ENCODE measurements around the gene FMNL1.

The FMNL1 gene

DNA sequence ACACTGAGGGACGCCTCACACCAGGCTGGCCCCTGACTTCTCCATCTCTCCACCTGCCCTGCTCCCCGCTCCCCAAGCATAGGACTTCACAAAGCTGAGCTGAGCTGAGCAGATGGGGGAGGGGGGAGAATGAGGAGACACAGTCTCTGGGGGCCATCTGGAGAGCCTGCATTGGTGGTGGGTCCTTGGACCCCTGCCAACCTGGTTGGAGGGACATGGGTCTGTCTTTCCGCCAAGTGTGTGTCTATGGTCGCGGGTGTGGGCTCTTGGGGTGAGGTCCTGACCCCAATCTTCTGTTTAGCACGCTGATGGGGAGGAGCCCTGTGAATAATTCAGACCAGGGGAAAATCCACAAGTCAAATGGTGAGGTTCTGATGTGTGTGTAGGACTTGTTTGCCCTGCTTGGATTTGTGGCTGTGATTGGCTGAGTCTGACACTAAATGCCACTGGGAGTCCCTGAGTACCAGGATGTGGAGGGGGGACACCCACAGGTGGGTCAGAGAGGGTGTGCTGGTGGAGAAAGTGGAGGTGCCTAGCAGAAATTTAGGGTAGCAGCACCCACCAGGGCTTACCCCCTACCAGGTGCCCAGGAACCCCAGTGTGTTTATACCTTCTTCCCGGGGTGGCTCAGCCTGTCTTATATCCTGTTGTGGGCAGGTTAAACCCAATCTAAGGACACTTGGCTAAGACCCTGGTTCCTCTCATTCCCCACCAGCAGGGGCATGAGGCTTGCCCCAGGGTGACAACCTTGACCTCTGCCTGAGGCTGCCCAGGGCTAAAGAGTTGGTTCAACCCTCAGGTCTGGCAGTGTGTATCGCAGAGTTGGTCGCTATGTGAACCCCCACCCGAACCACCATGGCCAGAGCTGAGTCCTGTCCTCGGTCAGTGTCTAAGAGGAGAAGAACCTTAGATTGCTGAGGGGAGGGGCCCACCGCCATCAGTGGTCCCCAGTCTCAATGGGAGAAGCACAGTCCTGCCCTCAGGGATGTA lies 2.1 kb downstream of the FMNL1 start:
- no peak for DNase-seq (ENCODE audit: low read depth in 2 of 2)

DNA sequence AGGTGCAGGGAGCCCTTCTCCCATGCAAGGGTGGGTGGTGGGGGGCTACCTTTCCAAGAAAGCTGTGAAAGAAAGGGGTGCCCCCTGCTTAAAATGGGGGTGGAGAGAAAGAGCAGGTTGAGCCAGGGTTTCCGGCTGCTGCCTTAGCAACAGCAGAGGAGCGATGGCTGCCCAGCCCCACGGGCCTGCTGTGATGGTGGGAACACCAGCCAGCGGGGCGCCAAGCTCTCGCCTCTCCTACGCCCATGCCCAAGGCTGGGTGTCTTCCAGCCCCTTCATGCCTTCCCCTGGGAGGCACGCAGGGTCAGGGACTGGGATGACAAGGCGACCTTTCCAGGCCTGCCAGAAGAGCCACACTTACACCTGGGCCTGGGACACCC lies 3.0 kb downstream of the FMNL1 start:
- DNase-seq (ENCODE audit: low read depth in 2 of 2) = no peak

DNA sequence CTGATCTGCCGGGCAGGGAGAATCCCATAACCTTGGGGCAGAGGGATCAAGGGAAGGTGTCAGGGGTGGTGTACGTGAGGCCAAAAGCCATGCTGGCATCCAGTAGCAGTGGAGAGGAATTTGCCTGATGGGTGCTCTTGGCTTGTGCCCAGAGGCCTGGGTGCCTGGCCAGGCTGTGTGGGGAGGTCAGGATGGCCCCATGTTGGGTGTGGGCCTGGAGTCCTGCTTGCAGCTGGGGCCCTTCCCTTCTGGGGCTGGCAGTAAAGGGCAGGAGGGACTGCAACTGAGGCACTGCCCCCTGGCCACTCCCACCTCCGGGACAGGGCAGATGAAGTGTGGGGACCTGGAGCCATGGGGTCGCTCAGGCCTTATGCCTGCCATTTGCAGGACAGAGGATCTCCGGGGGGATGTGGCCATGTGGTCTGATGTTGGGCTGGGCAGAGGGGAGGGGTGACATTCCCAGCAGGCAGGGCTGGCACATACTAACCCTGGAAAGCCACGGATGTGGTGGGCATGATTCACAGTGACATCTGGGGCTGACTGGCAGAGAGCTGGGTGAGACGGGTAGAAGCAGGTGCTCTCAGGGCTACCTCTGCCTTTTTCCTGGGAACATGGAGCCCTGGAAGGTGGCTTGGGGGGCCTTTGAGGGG lies 3.5 kb downstream of the FMNL1 start:
- DNase-seq (ENCODE audit: low read depth in 2 of 2) = no peak

DNA sequence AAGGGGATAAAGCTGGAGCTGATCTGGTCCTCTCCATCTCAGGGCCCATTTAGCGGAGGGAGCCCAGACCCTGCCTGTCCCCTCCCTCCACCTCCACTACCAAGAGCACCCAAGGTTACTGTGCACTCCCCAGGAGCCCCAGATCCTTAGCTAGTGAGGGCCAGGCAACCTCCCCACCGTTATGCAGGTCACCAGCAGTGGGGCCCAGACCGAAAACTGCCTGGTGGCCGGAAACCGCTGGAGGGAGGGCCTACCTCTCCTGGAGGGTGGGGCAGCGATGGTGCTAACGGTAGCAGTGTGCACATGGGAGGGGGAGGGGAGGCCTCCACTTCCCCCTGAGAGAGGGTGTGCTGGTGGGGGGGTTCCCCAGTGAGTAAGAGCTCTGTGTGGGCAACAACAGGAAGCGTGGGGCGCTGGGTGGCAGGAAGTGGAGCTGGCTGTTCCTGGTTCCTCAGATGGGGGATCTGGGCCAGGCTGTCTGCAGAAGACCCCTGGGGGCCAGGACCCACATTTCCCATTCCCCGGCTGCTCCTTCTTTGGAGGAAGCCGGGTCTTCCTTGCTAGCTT lies 4.4 kb downstream of the FMNL1 start:
- DNase-seq (ENCODE audit: low read depth in 2 of 2) = peak; percentile 91 to 93

DNA sequence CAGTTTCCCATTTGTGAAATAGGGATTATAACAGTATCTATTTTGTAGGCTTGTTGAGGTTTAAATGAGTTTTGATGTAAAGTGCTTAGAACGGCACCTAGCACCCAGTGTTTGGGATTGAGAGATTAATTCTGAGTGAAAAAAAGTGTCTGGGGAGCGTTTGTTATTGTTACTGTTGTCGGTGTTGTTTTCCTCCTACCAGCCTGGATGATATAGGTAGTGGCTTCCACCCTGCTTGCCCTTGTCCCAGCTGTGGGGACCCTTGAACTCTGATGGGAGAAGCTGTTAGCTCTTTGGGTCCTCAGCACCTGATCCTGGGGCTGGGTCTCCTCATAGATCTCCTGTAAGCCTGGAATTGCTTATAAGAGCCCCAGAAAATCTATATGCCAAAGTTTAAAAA lies 4.9 kb downstream of the FMNL1 start:
- no peak for DNase-seq (ENCODE audit: low read depth in 2 of 2)

DNA sequence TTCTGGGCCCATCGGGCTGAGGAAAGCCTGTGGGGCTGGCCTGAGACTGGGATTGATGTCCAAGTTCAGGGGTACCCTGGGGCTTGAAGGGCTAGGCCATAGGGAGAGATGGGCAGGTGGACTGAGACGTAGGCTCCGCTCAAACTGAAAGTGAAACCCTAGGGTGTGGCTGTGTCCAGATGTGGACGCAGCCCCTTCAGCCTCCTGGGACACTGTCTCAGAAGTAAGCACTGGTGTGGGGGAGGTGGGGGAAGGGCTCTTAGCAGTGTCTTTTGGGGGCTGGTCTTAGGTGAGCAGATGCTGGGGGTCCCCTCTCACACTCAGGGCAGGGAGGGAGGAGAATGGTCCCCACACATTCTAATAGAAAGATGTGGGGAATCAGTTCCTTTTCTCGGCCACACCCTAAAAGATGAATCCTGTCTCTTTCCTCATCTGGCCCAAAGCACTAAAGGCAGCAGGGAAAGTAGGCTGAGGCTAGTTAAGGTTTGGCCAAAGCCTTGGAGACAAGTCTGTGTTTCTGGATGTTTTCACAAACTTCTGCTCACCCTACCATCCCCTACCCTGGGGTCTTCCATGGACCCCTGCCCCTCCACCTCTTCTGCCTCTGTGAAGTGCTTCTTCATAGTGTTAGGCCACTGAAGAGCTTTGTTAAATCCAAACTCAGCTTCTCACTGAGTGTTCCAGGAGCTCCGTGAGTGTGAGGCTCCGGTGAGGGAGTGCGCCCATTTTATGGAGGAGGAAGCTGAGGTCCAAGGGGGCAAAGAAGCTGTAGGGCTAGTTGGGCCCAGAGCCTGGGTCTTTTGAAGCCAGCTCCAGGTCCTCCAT lies 5.6 kb downstream of the FMNL1 start:
- no peak for DNase-seq (ENCODE audit: low read depth in 2 of 2)

DNA sequence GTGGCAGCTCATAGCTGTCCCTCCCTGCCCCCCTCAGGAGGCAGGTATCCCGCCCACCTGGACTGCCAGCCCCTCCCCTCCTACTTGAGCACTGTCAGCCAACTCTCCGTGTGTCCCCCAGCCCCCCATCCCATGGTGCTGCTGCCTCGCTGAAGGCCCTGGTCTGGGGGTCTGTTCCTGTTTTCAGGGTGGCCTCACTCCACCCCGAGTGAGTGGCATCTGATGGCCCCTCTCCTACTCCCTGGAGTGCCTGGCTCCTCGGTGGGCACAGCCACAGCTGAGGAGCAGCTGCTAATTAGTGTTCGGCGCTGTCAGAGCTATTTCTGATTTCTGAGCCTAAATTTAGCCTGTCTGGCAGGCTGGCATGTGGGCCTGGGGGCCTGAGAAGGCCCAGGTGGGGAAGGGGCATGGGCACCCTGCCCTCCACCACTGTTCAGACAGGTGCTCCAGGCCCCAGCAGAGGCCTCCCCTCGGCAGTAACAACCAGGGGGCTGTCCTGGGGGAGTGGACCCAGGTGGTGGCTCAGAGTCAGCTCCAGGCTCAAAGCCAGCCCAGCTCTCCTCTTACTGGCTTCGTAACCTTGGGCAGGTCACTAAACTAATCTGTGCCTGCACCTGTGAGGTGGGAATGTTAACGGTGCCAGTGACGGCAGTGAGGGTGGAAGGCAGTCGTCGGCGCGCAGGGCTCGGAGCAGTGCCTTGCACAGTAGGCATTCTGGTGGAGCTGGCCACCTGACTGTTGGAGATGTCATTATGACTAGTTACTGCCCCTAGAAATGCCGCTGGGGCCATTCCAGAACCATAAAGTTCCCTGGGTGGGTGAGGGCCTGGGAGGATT lies 6.5 kb downstream of the FMNL1 start:
- no peak for DNase-seq (ENCODE audit: low read depth in 2 of 2)

DNA sequence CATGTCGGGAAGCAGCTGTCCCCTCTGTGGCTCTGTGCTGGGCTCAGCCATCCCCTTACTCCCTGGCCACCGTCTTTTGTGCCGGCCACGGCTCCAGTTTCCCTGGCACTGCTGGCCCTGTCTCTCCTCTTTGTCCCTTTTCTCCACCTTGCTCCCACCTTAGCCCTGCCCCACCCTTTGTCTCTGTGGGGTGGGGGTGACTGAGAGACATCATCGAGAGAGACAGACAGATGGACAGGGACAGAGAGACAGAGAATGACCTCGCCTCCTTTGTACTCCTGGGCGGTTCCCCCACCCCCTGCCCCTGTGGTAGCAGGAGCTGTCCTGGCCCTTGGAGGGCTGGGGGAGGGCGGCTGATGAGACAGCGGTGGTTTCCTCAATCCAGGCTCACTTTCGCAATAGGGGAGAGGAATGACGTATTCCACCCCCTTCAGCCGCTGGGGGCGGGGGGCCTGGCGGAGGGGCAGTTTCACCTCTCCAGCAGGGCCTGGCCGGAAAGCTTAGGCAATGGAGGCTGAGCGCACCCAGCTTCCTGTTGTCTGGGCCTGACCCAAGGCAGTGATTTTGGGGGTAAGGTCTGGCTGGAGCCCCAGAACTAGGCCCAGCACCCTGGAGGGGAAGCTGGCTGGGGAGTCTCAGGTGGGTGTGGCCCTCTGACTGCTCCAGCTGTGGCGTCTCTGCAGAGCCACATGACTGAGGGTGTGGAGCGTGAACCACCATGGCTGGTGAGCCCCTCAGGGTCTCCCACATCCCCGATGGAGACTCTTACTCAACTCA lies 7.3 kb downstream of the FMNL1 start:
- DNase-seq (ENCODE audit: low read depth in 2 of 2) = peak in 1 of 2 donors; percentile 71

DNA sequence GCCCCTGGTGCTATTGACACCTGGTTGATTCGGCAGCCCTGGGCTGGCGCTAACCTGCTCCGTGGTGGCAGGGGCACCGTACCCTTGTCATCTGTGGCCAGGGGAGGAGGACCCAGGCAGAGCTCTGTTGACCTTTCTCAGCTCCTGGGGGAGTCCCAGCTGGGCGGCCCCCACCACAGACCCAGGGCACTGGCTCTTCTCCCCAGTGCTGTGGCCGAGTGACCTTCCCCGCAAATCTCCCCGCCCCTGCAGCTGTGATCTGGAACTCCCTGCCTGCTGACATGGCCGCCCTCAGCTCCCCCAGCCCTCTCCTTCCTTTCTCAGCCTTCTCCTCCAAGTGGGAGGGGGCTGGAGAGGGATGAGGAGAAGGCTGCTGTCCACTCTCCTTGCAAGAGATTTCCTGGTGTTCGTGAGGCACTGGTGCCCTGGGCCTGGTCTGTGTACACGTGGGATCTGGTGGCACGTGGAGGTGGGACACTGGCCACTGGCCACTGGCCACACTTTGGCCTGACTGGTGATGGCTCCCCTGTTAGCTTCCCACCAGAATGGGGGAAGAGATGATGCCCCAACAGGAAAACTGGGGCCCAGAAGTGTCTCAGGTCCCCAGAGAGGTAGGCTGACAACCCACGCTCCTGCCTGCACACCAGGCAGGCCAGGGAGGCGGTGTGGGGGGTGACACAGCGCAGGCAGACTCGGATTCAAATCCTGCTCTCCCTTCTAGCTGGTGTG lies 8.2 kb downstream of the FMNL1 start:
- no peak for DNase-seq (ENCODE audit: low read depth in 2 of 2)

DNA sequence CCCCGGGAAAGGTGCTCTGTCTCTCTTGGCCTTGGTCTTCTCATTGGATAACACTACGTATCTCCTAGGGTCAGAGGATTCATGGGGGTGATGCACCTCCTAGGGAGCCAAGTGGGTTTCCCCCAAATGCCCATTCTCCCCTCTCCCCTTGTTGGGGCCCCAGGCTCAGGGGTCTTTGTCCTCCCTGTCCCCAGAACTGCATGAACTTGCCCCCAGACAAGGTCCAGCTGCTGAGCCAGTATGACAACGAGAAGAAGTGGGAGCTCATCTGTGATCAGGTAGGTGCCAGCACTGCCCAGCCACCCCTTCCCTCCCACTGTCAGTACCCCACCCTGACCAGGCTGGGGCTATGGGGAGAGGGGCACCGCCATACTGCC lies 8.7 kb downstream of the FMNL1 start:
- DNase-seq (ENCODE audit: low read depth in 2 of 2) = no peak

DNA sequence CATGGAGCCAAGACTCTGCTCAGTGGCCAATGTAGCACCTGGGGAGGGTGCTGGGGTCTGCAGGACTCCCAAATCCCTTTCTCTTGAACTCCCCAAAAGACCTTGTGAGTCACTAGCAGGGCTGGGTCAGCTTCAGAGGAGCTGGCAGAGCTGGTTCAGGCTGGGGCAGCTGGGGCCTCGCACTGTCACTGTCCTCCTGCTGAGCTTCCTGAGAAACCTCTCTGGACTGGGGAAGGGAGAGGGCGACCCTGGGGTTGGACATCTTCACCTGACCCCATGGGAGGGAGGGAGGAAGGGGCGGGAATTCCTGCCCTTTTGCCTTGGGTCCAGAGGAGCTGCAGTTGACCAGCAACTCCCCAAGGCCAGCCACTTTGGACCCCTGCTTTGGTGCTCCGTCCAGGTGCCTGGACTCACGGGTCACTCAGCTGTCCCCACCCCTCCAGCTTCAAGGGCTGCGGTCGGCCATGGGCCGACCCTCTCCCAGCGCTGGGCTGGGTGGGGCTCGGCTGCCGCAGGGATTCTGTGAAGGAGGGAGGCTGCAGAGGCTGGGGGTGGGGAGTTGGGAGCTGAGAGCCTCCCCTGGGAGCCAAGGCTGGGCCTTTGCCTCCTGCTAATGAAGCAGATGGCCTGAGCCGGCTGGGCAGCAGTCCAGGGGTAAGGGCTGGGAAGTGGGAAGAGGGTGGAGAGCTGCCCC lies 9.2 kb downstream of the FMNL1 start:
- DNase-seq (ENCODE audit: low read depth in 2 of 2) = no peak

DNA sequence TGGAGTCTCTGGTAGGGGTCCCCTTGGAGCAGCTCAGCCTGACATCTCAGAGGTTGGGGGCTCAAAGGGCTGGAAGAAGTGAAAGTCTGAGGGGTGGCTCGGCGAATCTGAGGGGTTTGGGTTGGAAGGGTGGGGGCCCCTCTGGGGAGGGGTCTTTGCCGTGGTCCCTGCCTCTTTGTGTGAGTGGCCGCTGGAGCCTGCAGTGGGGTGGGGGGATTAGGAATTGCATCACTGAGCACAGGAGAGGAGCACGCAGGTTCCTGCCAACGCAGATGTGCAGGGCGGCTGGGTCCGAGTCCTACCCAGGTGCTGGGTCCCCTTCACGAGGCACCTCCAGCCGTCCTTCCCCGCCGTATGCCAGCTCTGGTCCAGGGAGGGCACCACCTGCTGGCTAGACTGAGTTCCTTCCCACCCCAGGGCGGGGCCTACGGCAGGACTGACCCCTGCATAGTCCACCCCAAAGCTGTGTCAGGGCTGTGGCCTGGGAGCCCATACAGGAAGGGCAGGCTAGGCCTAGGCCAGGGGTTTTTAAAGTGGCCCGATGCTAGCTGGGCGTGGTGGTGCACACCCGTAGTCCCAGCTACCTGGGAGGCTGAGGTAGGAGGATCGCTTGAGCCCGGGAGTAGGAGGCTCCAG lies 9.9 kb downstream of the FMNL1 start:
- DNase-seq (ENCODE audit: low read depth in 2 of 2) = no peak

DNA sequence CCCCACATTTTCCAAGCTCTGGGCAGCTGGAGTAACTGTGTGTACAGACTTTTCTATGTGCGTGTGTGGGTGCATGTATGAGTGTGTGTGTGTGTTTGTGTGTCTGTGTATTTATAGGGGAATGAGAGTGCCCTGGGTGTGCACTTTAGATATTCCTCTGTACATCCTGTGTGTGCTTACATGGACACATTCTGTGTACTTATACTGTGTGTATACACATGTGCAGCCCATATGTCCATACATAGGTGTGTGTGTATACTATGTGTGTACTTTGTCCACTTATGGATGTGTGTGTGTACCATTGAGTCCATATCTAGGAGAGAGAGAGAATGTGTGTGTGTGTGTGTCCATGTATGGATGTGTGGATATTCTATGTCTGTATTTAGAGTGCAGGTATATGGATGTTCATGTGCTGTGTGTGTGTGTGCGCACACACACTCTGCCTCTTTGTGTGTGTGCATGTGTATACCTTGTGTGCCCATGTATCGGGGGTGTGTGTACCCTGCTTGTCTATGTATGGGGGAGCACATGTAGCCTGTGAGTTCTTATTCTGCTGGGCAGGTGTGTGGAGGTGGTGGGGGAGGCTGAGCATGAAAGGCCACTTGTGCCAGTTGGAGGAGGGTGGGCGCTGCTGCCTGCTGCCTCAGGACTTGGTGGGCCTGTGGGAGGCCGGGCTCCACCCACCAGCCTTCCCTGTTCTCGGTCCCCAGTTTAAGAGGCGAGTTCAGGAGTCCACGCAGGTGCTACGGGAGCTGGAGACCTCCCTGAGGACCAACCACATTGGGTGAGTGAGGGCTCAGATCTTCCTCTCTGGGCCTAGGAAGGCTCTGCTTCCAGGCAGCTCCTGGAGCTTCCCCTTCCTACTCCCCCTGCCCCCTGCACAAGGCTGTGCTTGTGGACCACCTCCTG lies 11.1 kb downstream of the FMNL1 start:
- no peak for DNase-seq (ENCODE audit: low read depth in 2 of 2)

DNA sequence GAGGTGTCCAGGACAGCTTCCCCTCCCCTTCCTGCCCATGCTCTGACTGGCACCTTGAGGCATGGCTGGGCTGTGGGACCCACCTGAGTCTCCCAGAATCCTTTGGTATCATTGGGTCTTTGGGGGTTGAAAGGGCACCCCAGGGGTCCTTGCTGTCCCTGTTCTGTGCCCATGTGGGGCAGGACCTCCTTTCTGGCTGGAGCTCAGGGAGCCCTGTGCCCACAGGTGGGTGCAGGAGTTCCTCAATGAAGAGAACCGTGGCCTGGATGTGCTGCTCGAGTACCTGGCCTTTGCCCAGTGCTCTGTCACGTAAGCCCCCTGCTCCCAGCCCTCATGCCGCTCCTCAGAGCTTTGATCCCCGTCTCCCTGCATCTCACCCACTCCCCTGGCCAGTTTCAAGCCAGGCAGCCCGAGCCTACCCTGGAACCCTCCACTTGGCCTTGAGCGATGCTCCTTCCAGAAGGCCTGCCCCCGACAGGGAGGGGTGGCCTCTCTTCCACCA lies 11.8 kb downstream of the FMNL1 start:
- DNase-seq (ENCODE audit: low read depth in 2 of 2) = no peak

DNA sequence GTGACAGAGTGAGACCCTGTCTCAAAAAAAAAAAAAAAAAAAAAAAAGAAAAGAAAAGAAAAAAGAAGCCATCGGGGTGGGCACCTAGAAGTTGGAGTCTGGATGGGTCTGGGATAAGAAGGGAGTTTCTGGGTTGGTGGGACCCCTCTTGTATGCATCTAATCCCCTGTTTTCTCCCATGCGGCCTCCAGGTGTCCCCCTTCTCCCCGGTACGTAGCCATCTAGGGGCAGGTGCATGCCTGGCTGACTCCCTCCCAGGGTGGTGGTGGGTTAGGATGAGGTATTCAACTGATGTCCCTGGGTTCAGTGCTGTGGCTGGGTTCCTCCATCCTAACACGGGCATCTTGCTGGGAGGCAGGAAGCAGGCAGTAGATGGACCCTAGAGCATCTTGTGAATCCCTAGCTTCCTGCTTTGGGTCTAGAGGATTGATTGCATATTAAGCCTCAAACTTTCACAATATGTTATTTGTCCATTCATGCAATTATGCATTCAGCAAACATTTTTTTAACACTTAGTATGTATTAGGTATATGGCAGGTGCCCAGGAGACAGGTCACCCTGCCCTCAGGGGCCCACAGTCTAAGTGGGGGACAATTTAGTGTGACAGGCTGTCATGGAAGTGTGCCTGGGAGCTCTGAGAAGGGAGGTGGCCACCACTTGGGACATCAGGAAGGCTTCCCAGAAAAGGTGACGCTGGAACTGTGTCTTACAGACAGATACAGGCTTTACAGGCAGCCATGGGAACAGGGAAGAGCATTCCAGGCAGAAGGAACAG lies 13.1 kb downstream of the FMNL1 start:
- no peak for DNase-seq (ENCODE audit: low read depth in 2 of 2)

All from stimulated activated CD8-positive, alpha-beta memory T cell treated with anti-CD3 and anti-CD28 coated beads, Interleukin-15, amount 100 ng/mL, for 4 hours (primary cell).